HL-60 (cell line): Measurements from ENCODE around the gene CACNA1S.

Experiments
- DNase-seq, 2 experiments: peaks; one replicate each; pipeline ENCODE4 v3.0.0-alpha.2; 2010 to 2020; ENCODE audit warnings: low read depth in 1 of 2, low spot score in 1 of 2
- H3K27ac ChIP-seq: fragments of 250-450 bp; sonication (Bioruptor Pico); replicated peaks from 2 replicates; pipeline ENCODE4 v1.5.1; 2020; ENCODE audit warnings: mild to moderate bottlenecking, moderate library complexity
- H3K27me3 ChIP-seq: fragments of 250-450 bp; sonication (Bioruptor Pico); 2 replicates; pipeline ENCODE4 v1.5.1; 2021; ENCODE audit warnings: mild to moderate bottlenecking, moderate library complexity; ENCODE audit not compliant: insufficient read depth, poor library complexity, severe bottlenecking
- H3K4me3 ChIP-seq: replicated peaks from 2 replicates; pipeline ENCODE4 v1.5.1; 2011; ENCODE audit warnings: mild to moderate bottlenecking, control low read depth, low read length; ENCODE audit not compliant: insufficient read depth
- CTCF ChIP-seq: IDR thresholded peaks from one replicate; pipeline ENCODE4 v1.5.1; 2011; ENCODE audit warnings: low read length, control low read depth, inconsistent platforms; ENCODE audit not compliant: insufficient read depth
- GABPA ChIP-seq: IDR thresholded peaks from 2 replicates; pipeline ENCODE4 v1.6.1; 2012; ENCODE audit warnings: low read depth
- POLR2AphosphoS5 ChIP-seq: IDR thresholded peaks from 2 replicates; pipeline ENCODE4 v1.6.1; 2012; ENCODE audit warnings: low read depth
- SPI1 ChIP-seq: IDR thresholded peaks from 2 replicates; pipeline ENCODE4 v1.6.1; 2012; ENCODE audit warnings: low read depth, mild to moderate bottlenecking, borderline replicate concordance
- TF ChIP-seq, protein P1 (sequence below): IDR thresholded peaks from 2 replicates; pipeline ENCODE4 v1.6.1; 2012; ENCODE audit warnings: low read depth; ENCODE audit not compliant: insufficient replicate concordance

Gene CACNA1S

GRCh38 chr1:201108614-201109013 is 3.6 kb downstream of the CACNA1S start:
- no peaks in the 10 kb centered on the region for H3K27me3 ChIP-seq
- no peak overlapping the region for H3K4me3 ChIP-seq
- DNase-seq: no peak
- no peak for TF ChIP-seq SPI1
- H3K27ac ChIP-seq: no peak overlapping the region

DNA sequence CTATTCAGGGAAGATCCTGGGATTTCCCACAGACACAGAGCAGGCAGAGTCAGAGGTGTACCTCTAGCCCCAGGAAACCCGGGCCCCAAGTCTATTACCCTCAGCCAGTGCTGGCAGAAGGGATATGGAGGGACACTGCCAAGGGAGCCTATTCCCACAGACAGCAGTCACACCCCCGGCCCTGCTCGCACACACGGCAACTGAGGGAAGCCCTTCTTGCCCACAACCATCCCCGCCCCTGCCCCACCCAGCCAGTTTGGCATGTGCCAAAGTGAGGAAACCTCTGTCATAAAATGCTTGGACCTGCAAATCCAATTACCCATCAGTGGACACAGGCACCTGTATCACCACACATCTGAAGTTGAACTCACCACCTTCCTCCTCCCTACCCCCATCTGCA is 6.5 kb downstream of the CACNA1S start:
- TF ChIP-seq, protein P1, sequence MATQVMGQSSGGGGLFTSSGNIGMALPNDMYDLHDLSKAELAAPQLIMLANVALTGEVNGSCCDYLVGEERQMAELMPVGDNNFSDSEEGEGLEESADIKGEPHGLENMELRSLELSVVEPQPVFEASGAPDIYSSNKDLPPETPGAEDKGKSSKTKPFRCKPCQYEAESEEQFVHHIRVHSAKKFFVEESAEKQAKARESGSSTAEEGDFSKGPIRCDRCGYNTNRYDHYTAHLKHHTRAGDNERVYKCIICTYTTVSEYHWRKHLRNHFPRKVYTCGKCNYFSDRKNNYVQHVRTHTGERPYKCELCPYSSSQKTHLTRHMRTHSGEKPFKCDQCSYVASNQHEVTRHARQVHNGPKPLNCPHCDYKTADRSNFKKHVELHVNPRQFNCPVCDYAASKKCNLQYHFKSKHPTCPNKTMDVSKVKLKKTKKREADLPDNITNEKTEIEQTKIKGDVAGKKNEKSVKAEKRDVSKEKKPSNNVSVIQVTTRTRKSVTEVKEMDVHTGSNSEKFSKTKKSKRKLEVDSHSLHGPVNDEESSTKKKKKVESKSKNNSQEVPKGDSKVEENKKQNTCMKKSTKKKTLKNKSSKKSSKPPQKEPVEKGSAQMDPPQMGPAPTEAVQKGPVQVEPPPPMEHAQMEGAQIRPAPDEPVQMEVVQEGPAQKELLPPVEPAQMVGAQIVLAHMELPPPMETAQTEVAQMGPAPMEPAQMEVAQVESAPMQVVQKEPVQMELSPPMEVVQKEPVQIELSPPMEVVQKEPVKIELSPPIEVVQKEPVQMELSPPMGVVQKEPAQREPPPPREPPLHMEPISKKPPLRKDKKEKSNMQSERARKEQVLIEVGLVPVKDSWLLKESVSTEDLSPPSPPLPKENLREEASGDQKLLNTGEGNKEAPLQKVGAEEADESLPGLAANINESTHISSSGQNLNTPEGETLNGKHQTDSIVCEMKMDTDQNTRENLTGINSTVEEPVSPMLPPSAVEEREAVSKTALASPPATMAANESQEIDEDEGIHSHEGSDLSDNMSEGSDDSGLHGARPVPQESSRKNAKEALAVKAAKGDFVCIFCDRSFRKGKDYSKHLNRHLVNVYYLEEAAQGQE: no peak
- TF ChIP-seq CTCF: no peak
- TF ChIP-seq SPI1: no peak
- TF ChIP-seq POLR2AphosphoS5: no peak
- no peak for TF ChIP-seq GABPA
- no peak for DNase-seq
- H3K27ac ChIP-seq: no peak overlapping the region
- no peak overlapping the region for H3K4me3 ChIP-seq
- no peaks in the 10 kb centered on the region for H3K27me3 ChIP-seq

DNA sequence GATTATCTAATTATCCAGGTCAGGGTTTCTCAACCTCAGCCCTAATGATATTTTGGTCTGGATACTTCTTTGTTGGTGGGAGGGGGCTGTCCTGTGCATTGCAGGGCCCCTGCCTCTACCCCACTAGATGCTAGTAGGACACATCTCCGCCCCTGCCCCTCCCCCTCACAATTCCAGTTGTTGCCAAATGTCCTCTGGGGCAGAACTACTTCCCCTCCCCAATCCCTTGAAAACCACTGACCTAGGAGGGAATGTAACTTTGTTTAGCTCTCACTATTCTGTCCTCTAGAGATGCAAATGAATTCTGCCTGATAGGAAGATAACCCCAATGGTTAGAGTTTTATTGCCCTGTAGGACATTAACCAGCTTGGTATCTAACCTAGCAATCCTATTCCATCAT is 8.1 kb downstream of the CACNA1S start:
- Histone ChIP-seq H3K27me3 (no peaks in the 10 kb centered on the region), H3K4me3 (no peak overlapping the region), H3K27ac (no peak overlapping the region)
- TF ChIP-seq SPI1 (no peak), POLR2AphosphoS5 (no peak), GABPA (no peak), CTCF (no peak)
- TF ChIP-seq, protein P1: no peak
- DNase-seq: no peak

- Histone ChIP-seq H3K4me3 (no peak overlapping the region), H3K27ac (no peak overlapping the region), H3K27me3 (no peaks in the 10 kb centered on the region)
- no peak for DNase-seq
- no peak for TF ChIP-seq CTCF
- no peak for TF ChIP-seq GABPA
- no peak for TF ChIP-seq POLR2AphosphoS5
- no peak for TF ChIP-seq SPI1
- TF ChIP-seq, protein P1: no peak
Measured at GRCh38 chr1:201103666-201104065, 8.6 kb downstream of the CACNA1S start.
